HG03378 (cell line): ENCODE results near the gene ZDHHC3.

Experiments
- ATAC-seq: cut with Tn5 transposase; IDR thresholded peaks from one replicate; pipeline ENCODE4 v1.9.1; 2021; ENCODE audit warnings: mild to moderate bottlenecking, moderate library complexity; ENCODE audit not compliant: unreplicated experiment

Gene ZDHHC3, protein sequence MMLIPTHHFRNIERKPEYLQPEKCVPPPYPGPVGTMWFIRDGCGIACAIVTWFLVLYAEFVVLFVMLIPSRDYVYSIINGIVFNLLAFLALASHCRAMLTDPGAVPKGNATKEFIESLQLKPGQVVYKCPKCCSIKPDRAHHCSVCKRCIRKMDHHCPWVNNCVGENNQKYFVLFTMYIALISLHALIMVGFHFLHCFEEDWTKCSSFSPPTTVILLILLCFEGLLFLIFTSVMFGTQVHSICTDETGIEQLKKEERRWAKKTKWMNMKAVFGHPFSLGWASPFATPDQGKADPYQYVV

DNA sequence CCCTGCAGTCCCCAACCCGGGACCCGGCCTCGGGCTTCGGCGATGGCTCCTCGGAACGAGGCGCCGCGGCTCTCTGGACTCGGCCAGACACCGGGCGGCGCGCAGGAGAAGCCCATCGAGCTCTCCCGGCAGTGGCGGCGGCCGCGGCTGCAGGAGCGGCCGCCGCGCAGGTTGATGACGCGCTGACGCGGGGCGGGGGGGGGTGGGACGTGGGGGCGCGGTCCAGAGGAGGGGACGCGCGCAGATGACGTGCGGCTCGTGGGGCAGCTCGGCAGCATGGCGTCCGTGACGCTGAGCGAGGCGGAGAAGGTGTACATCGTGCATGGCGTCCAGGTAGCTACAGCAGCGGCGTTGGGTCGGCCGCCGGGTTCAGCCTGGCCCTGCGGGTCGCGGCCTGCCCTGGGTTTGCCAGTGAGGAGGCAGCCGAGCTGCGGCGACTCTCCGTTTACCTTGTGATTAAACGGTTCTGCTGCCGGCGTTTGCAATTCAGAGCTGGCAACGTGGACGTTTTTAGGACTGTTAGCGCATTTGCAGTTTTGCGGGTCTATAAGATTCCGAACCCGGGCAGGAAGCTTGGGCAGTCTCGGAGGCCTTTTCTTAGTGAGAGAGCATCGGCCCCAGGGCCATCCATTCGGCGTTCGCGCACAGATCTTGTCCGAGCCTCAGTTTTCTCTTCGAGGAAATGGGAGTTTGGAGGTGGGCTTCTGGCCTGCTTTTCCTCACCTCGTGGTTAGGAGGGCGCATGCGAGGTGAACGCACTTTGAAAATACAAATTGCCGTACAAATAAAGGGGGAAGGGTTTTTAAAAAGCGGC is at the start of gene ZDHHC3, which contains the start of gene EXOSC7:
Gene ZDHHC3 (minus strand): TSS at position 173 of the 814 bp plus-strand sequence. CDS start 16,738 bp downstream, outside the sequence.
Gene EXOSC7 (plus strand): TSS at position 243 of the 814 bp plus-strand sequence. CDS start 34 bp downstream, at position 277.
- peak; percentile 53 for ATAC-seq

DNA sequence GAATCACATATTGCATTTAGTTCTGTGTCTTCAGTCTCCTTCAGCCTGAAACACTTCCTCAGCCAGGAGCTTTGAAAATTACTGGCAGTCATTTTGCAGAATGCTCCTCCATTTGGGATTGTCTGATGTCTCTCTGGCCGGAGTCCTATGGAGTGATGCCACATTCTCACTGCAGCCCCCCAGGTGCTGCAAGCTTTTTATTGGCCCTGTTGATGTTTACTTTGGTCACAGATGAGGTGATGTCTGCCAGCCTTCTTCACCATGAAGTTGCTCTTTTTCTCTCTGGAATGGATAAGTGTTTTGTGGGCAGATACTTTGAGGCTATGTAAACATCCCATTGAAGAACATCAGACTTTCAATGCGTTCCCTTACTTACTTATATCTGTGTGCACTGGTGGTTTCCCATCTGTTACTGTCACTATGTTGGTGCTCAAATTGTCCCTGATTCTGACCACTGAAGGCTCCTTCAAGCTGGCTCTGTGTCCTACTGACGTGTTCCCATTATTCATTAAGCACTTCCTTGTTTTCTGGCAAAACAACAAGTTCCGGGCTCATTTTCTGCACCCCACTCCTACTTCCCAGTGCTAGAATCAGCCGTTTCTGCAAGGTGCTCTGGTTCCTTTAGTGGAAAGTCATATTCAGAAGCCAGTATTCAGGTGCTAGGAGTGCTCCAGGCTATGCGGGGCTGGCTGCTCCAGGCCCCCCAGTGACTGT is 48.7 kb upstream of the ZDHHC3 start:
- no peak for ATAC-seq

DNA sequence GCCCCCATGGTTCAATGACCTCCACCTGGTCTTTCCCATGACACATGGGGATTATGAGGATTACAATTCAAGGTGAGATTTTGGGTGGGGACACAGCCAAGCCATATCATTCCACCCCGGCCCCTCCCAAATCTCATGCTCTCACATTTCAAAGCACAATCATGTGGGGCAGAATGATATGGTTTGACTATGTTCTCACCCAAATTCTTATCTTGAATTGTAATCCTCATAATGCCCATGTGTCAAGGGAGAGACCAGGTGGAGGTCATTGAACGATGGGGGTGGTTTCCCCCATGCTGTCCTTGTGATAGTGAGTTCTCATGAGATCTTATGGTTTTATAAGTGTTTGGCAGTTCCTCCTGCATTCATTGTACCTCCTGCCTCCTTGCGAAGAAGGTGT is 47.7 kb upstream of the ZDHHC3 start:
- ATAC-seq: no peak

DNA sequence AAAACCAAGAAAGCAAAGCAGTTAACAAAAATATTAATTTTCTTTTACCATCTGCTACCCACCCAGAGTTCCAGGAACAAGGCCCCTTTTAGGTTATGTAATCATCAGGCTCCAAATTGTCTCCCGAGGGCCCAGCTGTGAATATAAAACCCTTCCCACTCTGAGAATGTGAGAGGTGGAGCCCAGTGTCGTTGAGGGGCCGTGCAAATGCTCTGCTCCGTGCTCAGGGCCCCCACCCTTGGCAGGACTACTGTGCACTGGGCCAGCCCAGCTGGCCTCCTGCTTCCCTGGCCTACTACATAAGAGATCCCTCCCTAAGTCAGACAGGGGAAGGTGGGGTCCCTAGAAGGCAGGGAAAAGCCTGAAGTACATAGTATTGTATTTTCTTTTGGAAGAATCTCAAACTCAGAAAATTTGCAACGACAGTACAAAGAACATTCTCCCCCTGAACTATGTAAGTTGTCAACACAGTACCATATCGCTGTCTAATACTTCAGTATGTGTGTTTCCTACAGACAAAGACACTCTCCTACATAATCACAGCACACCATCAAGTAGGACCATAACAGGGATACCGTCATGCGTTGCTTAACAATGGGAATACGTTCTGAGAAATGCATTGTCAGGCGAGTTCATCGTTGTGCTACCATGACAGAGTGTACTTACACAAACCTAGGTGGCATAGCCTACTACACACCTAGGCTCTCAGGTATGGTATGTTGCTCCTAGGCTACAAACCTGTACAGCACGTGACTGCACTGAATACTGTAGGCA is 45.7 kb upstream of the ZDHHC3 start:
- ATAC-seq: no peak

DNA sequence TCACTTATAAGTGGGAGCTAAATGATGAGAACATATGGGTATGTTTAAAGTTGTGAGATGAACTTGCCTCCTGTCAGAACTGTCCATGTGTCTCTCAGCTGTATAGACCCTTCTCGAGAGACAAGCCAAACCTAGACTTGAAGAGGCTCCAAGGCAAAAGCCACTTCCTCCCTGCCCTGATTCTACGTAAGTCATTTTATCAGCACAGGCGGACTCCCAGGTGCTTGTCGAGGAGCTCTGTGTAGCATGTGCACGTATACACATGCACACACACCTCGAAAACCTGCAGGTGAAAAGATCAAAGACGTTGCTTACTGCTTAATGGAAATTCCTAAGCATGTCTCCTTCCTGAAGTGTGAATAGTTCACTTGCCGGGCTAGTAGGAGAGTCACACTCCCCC is 44.6 kb upstream of the ZDHHC3 start:
- no peak for ATAC-seq

DNA sequence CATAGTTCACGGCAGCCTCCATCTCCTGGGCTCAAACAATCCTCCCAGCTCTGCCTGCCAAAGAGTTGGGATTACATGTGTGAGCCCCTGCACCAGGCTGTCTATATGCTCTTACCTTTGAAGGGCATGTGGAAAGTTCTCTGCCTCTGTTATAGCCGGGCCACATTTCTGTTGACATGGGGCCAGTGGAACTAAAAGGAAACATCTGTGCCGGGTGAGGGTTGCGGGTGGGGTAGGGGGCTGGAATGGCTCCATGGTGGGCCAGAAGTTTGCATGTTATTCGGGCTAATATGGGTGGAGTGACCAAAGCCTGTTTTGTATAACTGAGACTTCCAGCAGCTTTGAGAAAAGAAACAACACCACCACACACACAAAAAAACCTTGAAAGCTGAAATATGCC is 41.8 kb upstream of the ZDHHC3 start:
- no peak for ATAC-seq

DNA sequence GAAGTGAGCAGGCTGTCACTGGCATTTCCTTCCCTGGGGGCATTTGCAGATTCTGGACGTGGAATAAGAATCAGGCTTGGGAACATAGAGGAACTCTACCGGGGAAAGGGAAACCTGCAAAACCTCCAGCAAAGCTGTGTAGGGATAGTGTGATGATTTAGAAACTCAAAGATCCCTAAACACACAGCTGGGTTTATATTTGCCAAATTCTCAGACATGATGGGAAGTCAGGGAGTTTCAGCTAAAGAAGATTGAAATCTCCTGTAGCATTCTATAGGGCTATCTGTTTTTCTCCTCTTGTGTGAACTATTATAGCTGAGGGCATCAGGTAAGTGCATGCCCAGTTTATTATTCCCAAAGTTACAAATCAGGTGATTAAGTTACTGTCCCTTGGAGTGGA is 40.9 kb upstream of the ZDHHC3 start:
- ATAC-seq: no peak

DNA sequence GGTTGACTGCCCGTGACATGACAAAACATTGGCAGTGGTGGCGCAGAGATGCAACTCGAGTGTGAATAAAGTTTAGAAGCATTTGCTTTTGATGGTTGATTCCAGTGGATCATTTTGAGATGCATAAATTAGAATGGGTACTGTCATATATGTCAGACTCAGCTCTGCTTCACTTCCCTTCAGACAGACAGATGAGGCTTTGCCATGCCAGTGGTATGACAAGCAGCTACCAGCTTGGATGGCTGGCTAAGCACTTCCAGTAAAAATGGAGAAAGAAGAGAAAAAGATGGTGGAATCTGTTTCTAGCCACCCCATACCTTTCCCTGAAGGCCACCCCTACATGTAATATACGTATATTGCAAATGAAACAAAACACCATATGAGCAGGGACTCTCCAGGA is 36.6 kb upstream of the ZDHHC3 start:
- no peak for ATAC-seq

DNA sequence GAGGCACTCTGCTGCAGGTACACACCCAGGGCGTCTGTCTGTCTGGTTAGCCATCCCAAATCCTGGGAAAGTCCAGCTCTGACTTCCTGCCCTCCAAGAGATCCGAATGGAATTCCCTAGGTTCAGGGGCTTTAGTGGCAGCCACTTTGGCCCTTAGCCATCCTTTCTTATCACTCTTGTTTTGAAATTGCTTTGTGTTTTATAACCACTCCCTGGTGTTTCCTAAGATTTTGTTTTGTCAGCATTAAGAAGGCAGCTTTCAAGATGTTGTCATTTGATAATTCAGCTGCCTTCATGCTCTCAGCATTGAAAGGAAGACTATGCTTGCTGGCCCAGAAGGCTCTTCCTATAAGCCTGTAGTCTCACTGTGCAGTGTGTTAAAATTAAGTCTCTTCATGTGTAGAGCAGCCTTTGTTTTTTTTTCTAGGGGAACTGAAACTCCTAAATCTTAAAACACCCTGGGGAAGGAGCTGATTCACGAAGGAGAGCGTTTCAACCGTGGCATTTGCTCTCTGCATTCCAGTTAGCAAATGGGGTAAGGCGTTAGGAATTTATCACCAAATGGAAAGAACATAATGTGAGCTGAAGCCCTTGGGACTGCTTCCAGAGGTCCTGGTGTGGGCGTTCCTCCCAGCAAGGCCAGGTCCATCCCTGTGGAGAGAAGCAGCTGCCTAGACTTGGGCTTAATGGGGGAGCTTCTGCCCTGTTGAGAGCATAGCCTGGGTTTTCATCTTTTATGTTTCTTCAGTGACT is 36.0 kb upstream of the ZDHHC3 start:
- ATAC-seq: no peak

DNA sequence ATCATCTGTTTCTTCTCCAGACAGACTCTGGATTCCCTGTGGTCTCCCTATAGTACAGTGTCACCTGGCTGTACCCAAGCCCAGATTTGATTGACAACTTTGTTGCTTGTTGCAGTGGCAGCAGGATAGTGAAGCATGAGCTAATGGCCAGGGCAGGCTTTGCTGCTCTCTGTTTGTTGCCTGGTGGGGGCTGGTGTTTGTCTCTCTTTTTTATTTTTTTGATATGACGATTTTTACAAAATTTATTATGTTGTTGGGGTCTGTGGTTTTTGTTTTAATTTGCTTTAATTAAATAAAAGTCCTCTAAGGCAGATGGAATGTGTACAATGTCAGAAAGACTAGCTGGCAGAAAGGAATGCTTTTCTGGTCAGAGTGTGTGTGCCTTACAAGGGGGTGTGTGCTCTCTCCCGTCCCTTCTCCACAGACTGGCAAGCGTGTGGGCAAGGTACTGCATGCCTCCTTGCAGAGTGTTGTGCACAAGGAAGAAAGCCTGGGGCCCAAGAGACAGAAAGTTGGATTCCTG is 34.9 kb upstream of the ZDHHC3 start:
- no peak for ATAC-seq

DNA sequence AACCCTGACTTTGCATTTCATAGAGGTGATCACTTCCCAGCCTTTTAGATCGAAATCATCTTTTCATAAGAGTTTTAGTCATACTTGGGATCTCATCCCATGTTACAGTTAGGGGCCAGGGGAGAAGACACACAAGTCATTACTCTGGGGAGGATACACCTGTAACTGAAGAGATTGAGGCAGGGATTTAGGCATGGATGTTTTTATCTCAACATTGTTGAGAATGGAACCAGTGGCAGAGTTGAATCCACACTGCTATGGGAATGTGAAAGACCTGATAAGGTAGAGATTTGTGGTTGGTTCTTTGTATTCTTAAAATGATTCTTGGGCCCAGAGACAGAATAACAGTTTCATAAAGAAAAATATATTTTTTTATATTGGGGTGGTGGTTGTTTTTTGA is 33.9 kb upstream of the ZDHHC3 start:
- no peak for ATAC-seq

DNA sequence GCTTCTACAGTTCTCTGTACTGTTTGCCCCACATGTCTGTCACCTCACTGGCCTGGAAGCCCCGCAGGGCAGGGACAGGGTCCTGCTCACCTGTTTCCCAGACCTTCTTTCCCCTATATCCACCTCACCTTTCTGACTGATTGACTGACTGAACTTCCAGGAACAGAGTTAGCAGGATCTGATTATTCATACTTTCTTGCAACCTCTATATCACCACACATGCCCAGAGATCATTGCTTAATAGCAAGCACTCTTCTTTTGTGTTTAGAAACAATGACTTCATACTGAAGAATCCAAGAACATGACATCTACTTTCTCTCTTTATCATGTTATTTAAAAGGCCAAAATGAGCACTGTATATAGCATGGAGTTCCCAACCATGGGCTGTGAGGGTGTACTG is 32.1 kb upstream of the ZDHHC3 start:
- ATAC-seq: no peak

DNA sequence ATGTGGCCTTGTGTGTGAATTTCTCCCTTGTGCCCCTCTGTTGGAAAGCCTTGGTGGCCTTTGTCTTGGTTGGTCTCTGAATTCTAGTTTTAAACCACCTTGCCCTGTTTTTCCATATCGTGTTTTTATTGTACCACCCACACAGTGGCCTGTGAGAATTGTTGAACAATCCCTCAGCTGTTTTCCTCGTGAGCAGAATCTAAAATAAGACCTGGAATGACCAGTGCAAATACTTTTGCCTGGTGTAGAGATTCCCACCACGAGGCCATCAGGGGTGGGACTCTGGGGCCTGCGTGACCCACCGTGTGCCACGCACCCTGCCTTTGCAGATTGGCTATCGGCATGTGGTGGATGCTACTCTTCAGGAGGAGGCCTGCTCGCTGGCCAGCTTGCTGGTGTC is 31.1 kb upstream of the ZDHHC3 start:
- ATAC-seq: no peak

DNA sequence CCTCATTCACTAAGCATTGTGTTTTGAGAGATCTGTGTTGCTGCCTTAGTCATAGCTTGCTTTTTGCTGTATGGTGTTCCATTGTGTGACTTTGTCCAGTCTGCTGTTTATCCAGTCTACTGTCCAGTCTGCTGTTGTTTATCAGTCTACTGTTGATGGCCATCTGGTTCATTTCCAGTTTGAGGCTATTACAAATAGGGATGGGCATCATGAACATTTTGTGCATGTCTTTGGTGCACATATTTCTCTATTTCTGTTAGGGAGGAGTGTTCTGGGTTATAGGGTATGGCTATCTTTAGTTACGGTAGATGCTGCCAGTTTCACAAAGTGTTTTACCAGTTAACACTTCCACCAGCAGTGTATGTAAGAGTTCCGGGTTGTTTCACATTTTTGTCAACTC is 27.9 kb upstream of the ZDHHC3 start:
- ATAC-seq: no peak

DNA sequence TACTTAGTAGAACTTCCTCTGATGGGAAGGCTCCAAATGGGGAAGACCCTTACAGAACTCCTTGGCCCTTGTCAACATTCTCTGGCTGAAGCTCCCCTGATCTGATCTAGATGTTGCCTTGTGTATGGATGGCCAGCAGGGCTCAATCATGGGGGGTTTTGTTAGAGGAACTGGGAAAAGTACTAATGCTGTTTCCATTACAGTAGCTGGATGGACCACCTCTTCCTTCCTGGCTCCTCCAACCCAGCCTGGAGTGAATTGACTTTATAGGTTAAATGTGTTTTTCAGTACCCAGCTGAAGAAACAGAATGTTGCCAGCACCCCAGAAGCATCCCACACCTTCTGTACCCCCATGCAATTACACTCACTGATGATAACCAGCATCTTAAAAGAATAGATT is 27.4 kb upstream of the ZDHHC3 start:
- ATAC-seq: no peak

DNA sequence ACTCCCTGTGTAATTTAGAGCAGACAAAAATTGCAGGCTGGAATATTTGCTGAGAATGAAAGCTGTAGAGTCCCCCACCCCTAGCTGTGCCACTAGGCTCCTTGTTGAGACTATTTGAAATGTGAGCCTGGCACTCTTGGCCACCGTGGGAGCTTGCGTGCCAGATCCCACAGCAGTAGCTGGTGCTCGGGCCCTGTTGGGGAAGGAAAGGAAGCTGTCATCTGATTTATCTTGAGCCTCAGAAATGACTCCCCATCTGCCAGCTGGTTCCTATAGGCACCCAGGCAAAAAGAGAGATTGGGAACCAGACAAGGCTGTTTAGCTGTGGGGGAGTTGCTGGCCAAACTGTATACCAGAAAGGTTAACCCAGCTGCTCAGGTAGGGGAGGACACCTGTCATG is 26.7 kb upstream of the ZDHHC3 start:
- no peak for ATAC-seq

DNA sequence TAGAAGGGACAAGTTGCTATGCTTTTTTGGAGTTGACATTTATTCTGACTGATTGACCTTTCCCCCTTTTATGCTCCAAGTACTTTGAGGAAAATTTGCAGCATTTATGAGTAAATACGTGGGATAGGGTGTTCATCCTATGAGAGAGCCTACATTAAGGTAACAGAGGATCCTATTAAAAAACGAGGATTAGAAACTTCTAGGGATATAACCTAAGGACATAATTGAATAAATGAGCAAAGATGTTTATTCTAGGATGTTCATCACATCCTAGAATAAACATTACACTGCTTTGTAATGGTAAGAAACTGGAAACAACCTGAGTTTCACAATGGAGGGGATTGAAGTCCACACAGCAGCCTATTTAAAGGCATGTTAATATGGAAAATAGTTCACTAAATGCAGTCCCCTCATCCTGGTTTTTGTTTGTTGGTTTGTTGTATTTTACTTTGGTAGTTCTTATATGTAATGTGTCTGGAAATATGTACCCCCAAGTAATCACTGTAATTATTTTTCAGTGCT is 26.2 kb upstream of the ZDHHC3 start:
- ATAC-seq: no peak

DNA sequence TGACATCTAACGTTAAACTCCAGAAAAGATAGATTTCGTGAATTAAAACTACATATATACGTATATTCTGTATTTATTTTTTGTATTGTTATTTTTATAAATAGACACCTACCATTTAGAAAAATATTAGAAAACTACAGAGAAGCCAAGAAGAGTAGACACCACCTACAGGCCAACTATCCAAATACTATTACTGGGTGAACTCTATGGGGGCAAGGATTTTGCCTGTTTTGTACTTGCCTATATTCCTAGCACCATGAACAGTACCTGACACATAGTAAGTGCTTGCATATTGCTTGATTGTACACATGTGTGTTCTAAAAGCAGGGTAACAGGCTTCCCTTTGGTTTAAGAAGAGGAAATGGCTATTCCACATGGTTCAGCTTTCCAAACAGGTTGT is 25.8 kb upstream of the ZDHHC3 start:
- ATAC-seq: no peak

DNA sequence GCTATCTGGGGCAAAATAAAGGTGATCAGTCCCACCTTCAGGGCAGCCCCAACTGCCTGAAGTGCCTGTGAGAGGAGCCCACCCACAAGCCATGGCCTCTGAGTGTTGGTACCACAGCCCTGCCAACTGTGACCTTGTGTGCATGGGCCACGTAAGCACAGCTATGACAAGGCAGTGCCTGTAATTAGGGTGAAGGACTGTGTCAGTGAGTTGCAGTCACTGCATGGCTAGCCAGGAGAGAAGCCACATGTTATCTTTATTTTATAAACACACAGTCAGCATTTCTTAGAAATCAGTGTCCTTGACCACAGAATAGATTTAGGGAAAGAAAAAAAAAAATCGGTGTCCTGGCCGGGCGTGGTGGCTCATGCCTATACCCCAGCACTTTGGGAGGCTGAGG is 24.8 kb upstream of the ZDHHC3 start:
- ATAC-seq: no peak

DNA sequence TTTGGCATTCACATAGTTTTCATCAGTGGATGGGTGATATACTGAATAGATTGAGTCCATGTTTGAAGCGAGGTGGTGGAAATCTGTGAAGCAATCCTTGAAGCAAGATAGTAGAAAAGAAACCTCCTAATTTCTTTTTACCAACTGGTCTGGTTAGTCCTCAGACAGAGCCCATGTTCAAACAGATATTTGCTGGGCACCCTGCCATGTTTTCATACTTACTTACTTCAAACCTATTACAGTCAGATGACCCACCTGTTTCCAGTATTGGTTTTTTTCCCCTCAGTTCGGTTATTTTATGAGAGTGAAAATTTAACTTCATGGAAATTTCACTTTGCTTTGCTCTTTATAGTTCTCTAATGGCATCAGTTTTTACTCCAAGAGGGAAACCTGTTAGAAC is 23.8 kb upstream of the ZDHHC3 start:
- no peak for ATAC-seq
